Stomach smooth muscle (tissue), 2 donors: ENCODE measurements around the gene CDAN1.

Source experiments
- H3K27ac ChIP-seq: one replicate; pipeline ENCODE4 v1.7.0; 2013; ENCODE audit warnings: mild to moderate bottlenecking, low read length, inconsistent platforms
- H3K27me3 ChIP-seq, 2 donors: one replicate each; pipeline ENCODE4 v1.7.0; 2013; ENCODE audit warnings: low read length in 2 of 2; ENCODE audit not compliant: insufficient read depth in 2 of 2, control insufficient read depth in 1 of 2
- H3K36me3 ChIP-seq, 2 donors: one replicate each; pipeline ENCODE4 v1.7.0; 2013; ENCODE audit warnings: low read length in 2 of 2; ENCODE audit not compliant: control insufficient read depth in 2 of 2, insufficient read depth in 2 of 2
- H3K4me1 ChIP-seq: one replicate; pipeline ENCODE4 v1.7.0; 2013; ENCODE audit warnings: low read length; ENCODE audit not compliant: control insufficient read depth, insufficient read depth
- H3K4me3 ChIP-seq, 2 donors: one replicate each; pipeline ENCODE4 v1.7.0; 2013; ENCODE audit warnings: low read length in 2 of 2
- H3K9ac ChIP-seq, 2 donors: one replicate each; pipeline ENCODE4 v1.7.0; 2013; ENCODE audit warnings: low read length in 2 of 2, mild to moderate bottlenecking in 1 of 2
- H3K9me3 ChIP-seq, 2 donors: one replicate each; pipeline ENCODE4 v1.7.0; 2013; ENCODE audit warnings: low read length in 2 of 2; ENCODE audit not compliant: control insufficient read depth in 2 of 2
- donor health status: healthy.
- donor health status: Pancreatic carcinoma.

The CDAN1 gene

GRCh38 chr15:42724276-42724675, 12.7 kb downstream of the CDAN1 start:
- H3K4me1 ChIP-seq, result no peaks in the 10 kb centered on the region
- H3K27ac ChIP-seq, result no peak overlapping the region
- no peaks in the 10 kb centered on the region for H3K27me3 ChIP-seq
- no peaks in the 10 kb centered on the region for H3K9me3 ChIP-seq
- no peak overlapping the region for H3K9ac ChIP-seq
- H3K36me3 ChIP-seq, result peaks cover 54 to 75% of the 10 kb centered on the region in 2 donors
- H3K4me3 ChIP-seq, result no peak overlapping the region

- Histone ChIP-seq H3K9ac (no peak overlapping the region), H3K9me3 (no peaks in the 10 kb centered on the region), H3K27ac (no peak overlapping the region), H3K4me1 (no peaks in the 10 kb centered on the region), H3K4me3 (no peak overlapping the region), H3K36me3 (peaks cover 66 to 81% of the 10 kb centered on the region in 2 donors), H3K27me3 (no peaks in the 10 kb centered on the region)
Measured at GRCh38 chr15:42723068-42723467, 13.9 kb downstream of the CDAN1 start.

- H3K9me3 ChIP-seq, result no peaks in the 10 kb centered on the region
- H3K27me3 ChIP-seq, result no peaks in the 10 kb centered on the region
- H3K36me3 ChIP-seq, result peaks cover 71 to 81% of the 10 kb centered on the region in 2 donors
Measured at GRCh38 chr15:42721916-42722315, 15.0 kb downstream of the CDAN1 start.

GRCh38 chr15:42721016-42721415, 15.9 kb downstream of the CDAN1 start:
- no peak overlapping the region for H3K27ac ChIP-seq
- H3K9ac ChIP-seq, result no peak overlapping the region
- peaks cover 66 to 81% of the 10 kb centered on the region in 2 donors for H3K36me3 ChIP-seq

More at GRCh38 chr15:42721916-42722315, 15.0 kb downstream of the CDAN1 start:
- Histone ChIP-seq H3K4me1 (peaks cover 2% of the 10 kb centered on the region), H3K27ac (no peak overlapping the region), H3K9ac (no peak overlapping the region), H3K4me3 (no peak overlapping the region)

GRCh38 chr15:42720071-42720470, 16.9 kb downstream of the CDAN1 start:
- Histone ChIP-seq H3K4me1 (peaks cover 3% of the 10 kb centered on the region), H3K4me3 (no peak overlapping the region), H3K36me3 (peaks cover 61 to 74% of the 10 kb centered on the region in 2 donors), H3K27me3 (no peaks in the 10 kb centered on the region), H3K9ac (no peak overlapping the region), H3K27ac (no peak overlapping the region), H3K9me3 (no peaks in the 10 kb centered on the region)

More at GRCh38 chr15:42721016-42721415, 15.9 kb downstream of the CDAN1 start:
- H3K9me3 ChIP-seq, result no peaks in the 10 kb centered on the region
- H3K4me3 ChIP-seq, result no peak overlapping the region
- peaks cover 3% of the 10 kb centered on the region for H3K4me1 ChIP-seq
- no peaks in the 10 kb centered on the region for H3K27me3 ChIP-seq

- Histone ChIP-seq H3K36me3 (peaks cover 50 to 64% of the 10 kb centered on the region in 2 donors), H3K9me3 (no peaks in the 10 kb centered on the region), H3K4me1 (peaks cover 3% of the 10 kb centered on the region), H3K4me3 (no peak overlapping the region), H3K27ac (no peak overlapping the region), H3K27me3 (no peaks in the 10 kb centered on the region), H3K9ac (no peak overlapping the region)
Measured at GRCh38 chr15:42719043-42719442, 17.9 kb downstream of the CDAN1 start.

- Histone ChIP-seq H3K36me3 (peaks cover 39 to 45% of the 10 kb centered on the region in 2 donors), H3K9ac (no peak overlapping the region), H3K4me1 (peaks cover 6% of the 10 kb centered on the region), H3K4me3 (no peak overlapping the region), H3K9me3 (no peaks in the 10 kb centered on the region), H3K27ac (no peak overlapping the region), H3K27me3 (no peaks in the 10 kb centered on the region)
Measured at GRCh38 chr15:42716626-42717025, 20.3 kb downstream of the CDAN1 start.

GRCh38 chr15:42716125-42716524, 20.8 kb downstream of the CDAN1 start:
- peaks cover 37 to 44% of the 10 kb centered on the region in 2 donors for H3K36me3 ChIP-seq
- no peak overlapping the region for H3K4me3 ChIP-seq
- H3K27me3 ChIP-seq, result no peaks in the 10 kb centered on the region
- H3K4me1 ChIP-seq, result peaks cover 6% of the 10 kb centered on the region
- H3K27ac ChIP-seq, result no peak overlapping the region
- H3K9me3 ChIP-seq, result no peaks in the 10 kb centered on the region
- H3K9ac ChIP-seq, result no peak overlapping the region

- Histone ChIP-seq H3K9me3 (no peaks in the 10 kb centered on the region), H3K36me3 (peaks cover 5 to 15% of the 10 kb centered on the region in 2 donors), H3K27me3 (no peaks in the 10 kb centered on the region), H3K27ac (no peak overlapping the region), H3K4me3 (no peak overlapping the region), H3K4me1 (peaks cover 6% of the 10 kb centered on the region), H3K9ac (no peak overlapping the region)
Measured at GRCh38 chr15:42712584-42712983, 24.3 kb downstream of the CDAN1 start.

GRCh38 chr15:42711746-42712145, 25.2 kb downstream of the CDAN1 start:
- Histone ChIP-seq H3K27ac (no peak overlapping the region), H3K9me3 (no peaks in the 10 kb centered on the region), H3K4me3 (no peak overlapping the region), H3K27me3 (no peaks in the 10 kb centered on the region), H3K4me1 (peaks cover 8% of the 10 kb centered on the region), H3K36me3 (peaks cover 0 to 9% of the 10 kb centered on the region in 2 donors), H3K9ac (no peak overlapping the region)

GRCh38 chr15:42710662-42711061, 26.3 kb downstream of the CDAN1 start:
- Histone ChIP-seq H3K4me1 (peaks cover 8% of the 10 kb centered on the region), H3K36me3 (peaks cover 0 to 4% of the 10 kb centered on the region in 2 donors)

More at GRCh38 chr15:42710662-42711061, 26.3 kb downstream of the CDAN1 start:
- H3K4me3 ChIP-seq, result no peak overlapping the region
- no peak overlapping the region for H3K27ac ChIP-seq
- no peak overlapping the region for H3K9ac ChIP-seq
- H3K27me3 ChIP-seq, result no peaks in the 10 kb centered on the region
- H3K9me3 ChIP-seq, result no peaks in the 10 kb centered on the region
